K562 (cell line): ENCODE data around the gene SKAP1. TPM values are rescaled to one million over a fixed set of nuclear protein-coding genes. Genes with fewer than 3 reads are reported as not detected.

ENCODE experiments used
- CBX2 ChIP-seq: fragments of 200-600 bp; sonication (generic); IDR thresholded peaks from one replicate; pipeline ENCODE4 v1.6.1; 2012; ENCODE audit warnings: mild to moderate bottlenecking, low read length, inconsistent platforms; ENCODE audit not compliant: insufficient read depth, poor library complexity, severe bottlenecking
- CBX8 ChIP-seq: fragments of 200-600 bp; sonication (generic); IDR thresholded peaks from 2 replicates; pipeline ENCODE4 v1.6.1; 2012; ENCODE audit warnings: borderline replicate concordance, mixed run types, low read depth, mild to moderate bottlenecking, moderate library complexity, mixed read lengths, low read length, control low read depth, inconsistent platforms; ENCODE audit not compliant: poor library complexity, severe bottlenecking; ENCODE audit errors: extremely low read depth
- CEBPB ChIP-seq: fragments of 450-650 bp; IDR thresholded peaks from 2 replicates; pipeline ENCODE4 v1.6.1; 2016; ENCODE audit warnings: missing genetic modification characterization, missing compliant biosample characterization
- RNF219 ChIP-seq: fragments of 250-450 bp; sonication (Bioruptor Pico); IDR thresholded peaks from 2 replicates; pipeline ENCODE4 v1.5.0; 2022; ENCODE audit warnings: mild to moderate bottlenecking
- ZNF280B ChIP-seq: fragments of 250-450 bp; sonication (Bioruptor Pico); IDR thresholded peaks from 2 replicates; pipeline ENCODE4 v1.5.1; 2021; ENCODE audit warnings: mild to moderate bottlenecking
- ZNF444 ChIP-seq: fragments of 250-450 bp; sonication (Bioruptor Pico); IDR thresholded peaks from 2 replicates; pipeline ENCODE4 v1.4.0; 2020; ENCODE audit warnings: mild to moderate bottlenecking, moderate library complexity
- polyA plus RNA-seq, 8 experiments: library from polyadenylated mRNA; depleted of rRNA in 4 of 8; stranded (reverse) in 5 of 8; unstranded in 3 of 8; fragments of >200 nt; fragmentation: Nextera tagmentation in 2 of 8; fragmentation: Illumina TruSeq in 1 of 8; extraction: Ambion mirVana in 2 of 8; extraction: Trizol in 1 of 8; gene quantifications; 2 replicates each; pipeline versions ENCODE4 v1.2.1 to v1.2.3, GENCODE V29; 2011 to 2014; ENCODE audit warnings: inconsistent platforms in 1 of 8, missing spikeins in 1 of 8
- total RNA-seq, 7 experiments: library from RNA; depleted of rRNA in 6 of 7; stranded (reverse); fragments of >200 nt in 6 of 7; fragmentation: Illumina TruSeq in 2 of 7; extraction: Trizol in 2 of 7; gene quantifications; 2 replicates each; pipeline versions ENCODE4 v1.2.1 to v1.2.3, GENCODE V29; 2011 to 2021; ENCODE audit warnings: low replicate concordance in 1 of 7
- TF ChIP-seq, protein P1 (sequence below): sonication (generic); IDR thresholded peaks from 2 replicates; pipeline ENCODE4 v1.6.1; 2016
- TF ChIP-seq, protein P2 (sequence below): fragments of 450-650 bp; IDR thresholded peaks from 2 replicates; pipeline ENCODE4 v1.6.1; 2016; ENCODE audit warnings: missing biosample characterization, missing genetic modification characterization

SKAP1 gene
- total and polyA plus RNA-seq, 9 of the 15 experiments (the other 6 are each of a cell fraction or from before 2014, with no cell fraction given) = 0.06 to 0.80 (median 0.10) TPM; not detected in 4

GRCh38 chr17:48149787-48150463 is 280.1 kb downstream of the SKAP1 start (continued):
- TF ChIP-seq ZNF444 (no peak), CEBPB (no peak), ZNF280B (CRISPR knock-in tag) (no peak), CBX8 (peak; percentile 98), RNF219 (CRISPR knock-in tag) (no peak), CBX2 (peak; percentile 94)
- TF ChIP-seq, protein P1, sequence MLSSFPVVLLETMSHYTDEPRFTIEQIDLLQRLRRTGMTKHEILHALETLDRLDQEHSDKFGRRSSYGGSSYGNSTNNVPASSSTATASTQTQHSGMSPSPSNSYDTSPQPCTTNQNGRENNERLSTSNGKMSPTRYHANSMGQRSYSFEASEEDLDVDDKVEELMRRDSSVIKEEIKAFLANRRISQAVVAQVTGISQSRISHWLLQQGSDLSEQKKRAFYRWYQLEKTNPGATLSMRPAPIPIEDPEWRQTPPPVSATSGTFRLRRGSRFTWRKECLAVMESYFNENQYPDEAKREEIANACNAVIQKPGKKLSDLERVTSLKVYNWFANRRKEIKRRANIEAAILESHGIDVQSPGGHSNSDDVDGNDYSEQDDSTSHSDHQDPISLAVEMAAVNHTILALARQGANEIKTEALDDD = no peak
- TF ChIP-seq, protein P2, sequence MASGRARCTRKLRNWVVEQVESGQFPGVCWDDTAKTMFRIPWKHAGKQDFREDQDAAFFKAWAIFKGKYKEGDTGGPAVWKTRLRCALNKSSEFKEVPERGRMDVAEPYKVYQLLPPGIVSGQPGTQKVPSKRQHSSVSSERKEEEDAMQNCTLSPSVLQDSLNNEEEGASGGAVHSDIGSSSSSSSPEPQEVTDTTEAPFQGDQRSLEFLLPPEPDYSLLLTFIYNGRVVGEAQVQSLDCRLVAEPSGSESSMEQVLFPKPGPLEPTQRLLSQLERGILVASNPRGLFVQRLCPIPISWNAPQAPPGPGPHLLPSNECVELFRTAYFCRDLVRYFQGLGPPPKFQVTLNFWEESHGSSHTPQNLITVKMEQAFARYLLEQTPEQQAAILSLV (tag) = no peak
